ENCODE results near the gene C17orf67. TPM values are rescaled to one million over a fixed set of nuclear protein-coding genes. Genes with fewer than 3 reads are reported as not detected.

Gene C17orf67
- total RNA-seq, 1 donor from 2014 or later, result 2.4 TPM

- Mint-ChIP-seq H3K4me3 (peak overlapping the region; percentile 60), H3K27me3 (ENCODE audit: low read depth) (peaks cover 12% of the 10 kb centered on the region), H3K4me1 (peaks cover 23% of the 10 kb centered on the region), H3K9me3 (no peaks in the 10 kb centered on the region), H3K36me3 (ENCODE audit: low read depth) (peaks cover 9% of the 10 kb centered on the region), H3K27ac (ENCODE audit: unreplicated experiment) (no peak overlapping the region)
- no peak for TF ChIP-seq CTCF (conservative IDR thresholded peaks at IDR 0.05)
- no peak for DNase-seq (ENCODE audit: low read depth, low spot score)
Measured at GRCh38 chr17:56830726-56831368, 2.9 kb downstream of the C17orf67 start.

GRCh38 chr17:56826611-56827414 lies 6.9 kb downstream of the C17orf67 start:
- peaks cover 5% of the 10 kb centered on the region for H3K36me3 Mint-ChIP-seq (ENCODE audit: low read depth)
- H3K4me1 Mint-ChIP-seq, result peaks cover 5% of the 10 kb centered on the region
- H3K27ac Mint-ChIP-seq (ENCODE audit: unreplicated experiment), result no peak overlapping the region
- no peak overlapping the region for H3K4me3 Mint-ChIP-seq
- H3K27me3 Mint-ChIP-seq (ENCODE audit: low read depth), result no peaks in the 10 kb centered on the region
- TF ChIP-seq CTCF (conservative IDR thresholded peaks at IDR 0.05), result no peak
- DNase-seq (ENCODE audit: low read depth, low spot score), result no peak
- no peaks in the 10 kb centered on the region for H3K9me3 Mint-ChIP-seq

- Mint-ChIP-seq H3K27me3 (ENCODE audit: low read depth) (no peaks in the 10 kb centered on the region), H3K27ac (ENCODE audit: unreplicated experiment) (no peak overlapping the region), H3K4me1 (peaks cover 5% of the 10 kb centered on the region), H3K4me3 (no peak overlapping the region), H3K36me3 (ENCODE audit: low read depth) (no peaks in the 10 kb centered on the region), H3K9me3 (no peaks in the 10 kb centered on the region)
- no peak for TF ChIP-seq CTCF (conservative IDR thresholded peaks at IDR 0.05)
- no peak for DNase-seq (ENCODE audit: low read depth, low spot score)
Measured at GRCh38 chr17:56824503-56824902, 9.2 kb downstream of the C17orf67 start.

- Mint-ChIP-seq H3K4me1 (peaks cover 6% of the 10 kb centered on the region), H3K27me3 (ENCODE audit: low read depth) (no peaks in the 10 kb centered on the region), H3K9me3 (no peaks in the 10 kb centered on the region), H3K27ac (ENCODE audit: unreplicated experiment) (no peak overlapping the region), H3K4me3 (no peak overlapping the region), H3K36me3 (ENCODE audit: low read depth) (no peaks in the 10 kb centered on the region)
- TF ChIP-seq CTCF (conservative IDR thresholded peaks at IDR 0.05), result no peak
- DNase-seq (ENCODE audit: low read depth, low spot score), result no peak
Measured at GRCh38 chr17:56823848-56824247, 9.9 kb downstream of the C17orf67 start.

- peaks cover 6% of the 10 kb centered on the region for H3K4me1 Mint-ChIP-seq
- no peak for TF ChIP-seq CTCF (conservative IDR thresholded peaks at IDR 0.05)
Measured at GRCh38 chr17:56822725-56823124, 11.0 kb downstream of the C17orf67 start.

More at GRCh38 chr17:56822725-56823124, 11.0 kb downstream of the C17orf67 start:
- no peaks in the 10 kb centered on the region for H3K36me3 Mint-ChIP-seq (ENCODE audit: low read depth)
- H3K27ac Mint-ChIP-seq (ENCODE audit: unreplicated experiment), result no peak overlapping the region
- no peaks in the 10 kb centered on the region for H3K27me3 Mint-ChIP-seq (ENCODE audit: low read depth)
- no peaks in the 10 kb centered on the region for H3K9me3 Mint-ChIP-seq
- no peak overlapping the region for H3K4me3 Mint-ChIP-seq
- DNase-seq (ENCODE audit: low read depth, low spot score), result no peak

Measured in neural crest cell (in vitro differentiated cells).